GM13977 (cell line): Measurements from ENCODE around the gene CORO2B.

Experiments
- DNase-seq: peaks from one replicate; pipeline ENCODE4 v3.0.0; 2012; ENCODE audit warnings: low spot score
- in situ Hi-C: fragments of 300-500 bp; cut with MboI; formaldehyde crosslinking; loops from one replicate; pipeline ENCODE4 v1.12.0; 2022; ENCODE audit warnings: low sequenced_read_pairs, low pct_unique_long_range_greater_than_20kb, mixed read lengths, inconsistent platforms; ENCODE audit not compliant: unreplicated experiment
- TF ChIP-seq, protein P1 (sequence below): IDR thresholded peaks from 2 replicates; pipeline ENCODE4 v1.5.1; 2012; ENCODE audit warnings: mild to moderate bottlenecking, control low read depth; ENCODE audit not compliant: insufficient read depth; ENCODE audit errors: extremely low read depth, missing control alignments

Gene CORO2B

DNA sequence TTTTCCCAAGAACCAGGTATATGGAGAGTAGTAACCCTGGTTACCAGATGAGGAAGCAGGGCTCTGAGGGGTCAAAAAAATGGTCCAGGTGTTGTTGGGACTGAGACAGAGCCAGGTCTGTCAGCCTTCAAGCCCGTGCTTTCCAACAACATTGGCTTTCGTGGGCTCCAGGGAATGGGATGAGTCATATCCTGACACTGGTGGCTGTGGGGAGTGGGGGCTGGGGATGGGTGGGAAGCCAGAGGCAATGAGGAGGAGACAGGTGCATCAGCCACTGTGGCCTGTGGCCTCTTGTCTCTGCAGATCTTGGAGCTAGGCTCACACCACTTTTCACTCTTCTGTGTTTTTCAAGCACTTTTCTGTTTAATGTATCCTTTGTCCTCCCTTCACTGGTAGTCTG, 38.2 kb downstream of the CORO2B start:
- in situ Hi-C loops: no loop called here
- TF ChIP-seq, protein P1, sequence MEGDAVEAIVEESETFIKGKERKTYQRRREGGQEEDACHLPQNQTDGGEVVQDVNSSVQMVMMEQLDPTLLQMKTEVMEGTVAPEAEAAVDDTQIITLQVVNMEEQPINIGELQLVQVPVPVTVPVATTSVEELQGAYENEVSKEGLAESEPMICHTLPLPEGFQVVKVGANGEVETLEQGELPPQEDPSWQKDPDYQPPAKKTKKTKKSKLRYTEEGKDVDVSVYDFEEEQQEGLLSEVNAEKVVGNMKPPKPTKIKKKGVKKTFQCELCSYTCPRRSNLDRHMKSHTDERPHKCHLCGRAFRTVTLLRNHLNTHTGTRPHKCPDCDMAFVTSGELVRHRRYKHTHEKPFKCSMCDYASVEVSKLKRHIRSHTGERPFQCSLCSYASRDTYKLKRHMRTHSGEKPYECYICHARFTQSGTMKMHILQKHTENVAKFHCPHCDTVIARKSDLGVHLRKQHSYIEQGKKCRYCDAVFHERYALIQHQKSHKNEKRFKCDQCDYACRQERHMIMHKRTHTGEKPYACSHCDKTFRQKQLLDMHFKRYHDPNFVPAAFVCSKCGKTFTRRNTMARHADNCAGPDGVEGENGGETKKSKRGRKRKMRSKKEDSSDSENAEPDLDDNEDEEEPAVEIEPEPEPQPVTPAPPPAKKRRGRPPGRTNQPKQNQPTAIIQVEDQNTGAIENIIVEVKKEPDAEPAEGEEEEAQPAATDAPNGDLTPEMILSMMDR: no peak
- DNase-seq: no peak

DNA sequence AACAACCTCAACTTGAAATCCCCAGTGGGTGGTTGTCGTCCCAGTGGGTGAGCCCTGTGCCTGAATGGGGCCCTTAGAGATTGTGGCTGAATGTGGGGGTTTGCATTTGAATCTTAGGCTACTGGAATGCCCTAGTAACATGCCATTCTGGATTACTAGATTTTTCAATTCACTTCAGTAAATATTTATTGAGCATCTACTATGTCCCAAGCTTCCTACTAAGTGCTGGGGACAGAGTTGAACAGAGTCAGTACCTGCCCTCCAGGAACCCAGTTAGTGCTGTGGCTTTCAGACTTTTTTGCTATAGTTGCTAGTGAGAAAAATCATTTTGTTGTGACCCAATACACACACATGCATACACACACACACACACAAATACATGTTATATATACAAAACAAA, 39.0 kb downstream of the CORO2B start:
- DNase-seq: no peak
- TF ChIP-seq, protein P1: no peak
- in situ Hi-C loops: no loop called here

DNA sequence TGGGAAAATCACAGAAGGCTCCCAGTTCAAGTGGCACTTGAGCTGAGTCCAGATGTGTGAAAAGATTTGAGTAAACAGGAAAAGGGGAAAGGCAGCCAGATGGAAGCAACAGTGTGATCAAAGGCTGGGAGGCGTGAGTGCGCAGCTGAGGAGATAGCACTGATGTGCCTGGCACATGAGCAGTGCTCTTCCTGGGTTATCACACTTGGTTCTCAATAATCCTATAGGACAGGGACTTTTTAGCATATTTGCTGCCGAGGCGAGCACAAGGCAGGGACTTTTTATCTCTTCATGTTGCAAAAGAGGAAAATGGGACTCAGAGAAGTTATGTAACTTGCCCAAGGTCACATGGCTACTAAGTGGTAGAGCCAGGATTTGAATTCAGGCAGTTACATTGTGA, 39.6 kb downstream of the CORO2B start:
- no peak for DNase-seq
- TF ChIP-seq, protein P1: no peak
- in situ Hi-C loops: no loop called here

DNA sequence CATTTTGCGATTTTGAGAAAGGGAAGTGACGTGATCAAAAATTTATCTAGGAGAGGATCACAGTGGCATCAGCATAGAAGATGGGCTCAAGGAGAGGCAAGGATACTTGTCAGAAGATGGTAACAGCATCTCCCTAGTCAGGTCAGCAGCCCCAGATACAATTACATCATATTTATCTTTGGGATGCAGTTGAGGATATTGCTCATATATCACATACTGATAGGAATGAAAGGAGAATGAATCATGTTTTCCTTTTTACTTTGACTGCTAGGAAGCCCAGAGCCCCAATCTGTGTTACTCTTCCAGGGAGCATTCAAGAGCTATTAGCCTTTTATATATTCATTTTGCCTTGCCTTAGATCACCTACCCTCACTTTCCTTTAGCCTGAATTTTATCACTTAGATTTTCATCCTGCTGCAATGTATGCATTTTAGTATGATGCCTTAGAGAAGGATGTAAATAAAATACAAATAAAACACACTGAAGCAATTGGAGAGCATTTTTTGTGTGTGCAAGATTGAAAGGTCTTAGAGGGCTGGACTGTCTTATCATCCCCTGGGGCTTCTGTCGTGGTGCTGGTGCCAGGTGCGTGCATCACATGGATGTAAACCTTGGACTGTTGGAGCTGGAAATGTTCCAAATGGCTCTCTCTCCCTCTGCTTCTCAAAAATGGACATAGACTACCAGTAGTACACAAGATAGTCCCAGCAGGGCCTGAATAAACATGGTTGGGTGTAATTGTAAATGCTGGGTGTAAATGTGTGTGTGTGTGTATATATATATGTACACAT, 40.3 kb downstream of the CORO2B start:
- no peak for DNase-seq
- TF ChIP-seq, protein P1: no peak
- in situ Hi-C loops: no loop called here

DNA sequence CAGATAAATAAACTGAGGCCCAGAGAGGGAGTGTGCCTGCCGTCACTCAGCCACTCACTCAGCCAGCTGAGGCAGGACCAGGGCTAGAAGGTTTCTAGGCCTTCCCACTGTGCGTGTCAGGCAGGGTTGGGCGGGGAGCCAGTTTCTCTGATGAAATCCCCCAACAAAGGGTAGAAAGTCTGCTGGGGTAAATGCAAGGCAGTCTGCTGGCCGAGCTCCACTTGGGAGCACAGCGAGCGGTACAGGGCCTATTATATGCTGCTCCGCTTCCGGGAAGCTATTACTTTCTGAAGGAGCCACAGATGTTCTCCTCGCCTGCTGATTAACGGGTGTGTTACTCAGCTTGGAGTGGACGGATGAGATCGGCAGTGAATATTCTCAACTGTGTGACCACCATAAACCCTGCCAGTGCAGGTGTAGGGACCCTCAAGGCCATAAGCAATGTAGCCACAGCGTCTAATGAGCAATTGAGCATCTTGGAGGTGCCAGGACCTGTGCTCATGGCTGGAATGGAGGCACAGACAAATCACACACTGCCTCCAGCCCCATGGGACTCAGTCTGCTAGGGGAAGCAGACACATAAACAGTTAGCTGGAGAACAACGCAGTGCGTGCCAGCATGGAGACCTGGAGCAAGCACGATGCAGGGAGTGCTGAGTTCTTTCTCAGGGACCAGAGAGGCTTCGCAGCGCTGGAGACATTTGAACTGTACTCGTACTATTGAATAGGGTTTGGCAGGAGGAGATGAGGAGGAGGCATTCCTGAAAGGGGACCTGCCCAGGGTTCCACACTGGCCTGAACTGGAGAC, 42.1 kb downstream of the CORO2B start:
- TF ChIP-seq, protein P1: no peak
- no peak for DNase-seq
- in situ Hi-C loops: no loop called here

DNA sequence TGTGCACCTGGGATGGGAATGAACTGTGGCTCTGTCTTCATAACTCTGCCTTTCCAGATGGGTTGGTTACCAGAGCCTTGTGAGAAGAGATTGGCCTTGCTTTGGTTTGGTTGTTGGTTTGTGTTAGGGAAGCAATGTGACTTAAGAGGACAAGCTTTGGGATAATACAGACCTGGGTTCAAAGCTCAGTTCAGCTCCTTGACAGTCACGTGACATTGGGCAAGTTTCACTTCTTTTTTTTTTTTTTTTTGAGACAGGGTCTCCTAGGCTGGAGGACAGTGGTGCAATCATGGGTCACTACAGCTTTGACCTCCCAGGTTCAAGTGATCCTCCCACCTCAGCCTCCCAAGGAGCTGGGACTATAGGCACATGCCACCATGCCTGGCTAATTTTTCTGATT, 42.7 kb downstream of the CORO2B start:
- DNase-seq: no peak
- TF ChIP-seq, protein P1: no peak
- in situ Hi-C loops: no loop called here
